Liver (tissue), 3 donors: ENCODE results near the gene PNLIPRP2.

Source experiments
- FOXA1 ChIP-seq: IDR thresholded peaks from 2 replicates; pipeline ENCODE4 v1.6.1; 2016; ENCODE audit warnings: antibody characterized with exemption
- FOXA2 ChIP-seq: IDR thresholded peaks from 2 replicates; pipeline ENCODE4 v1.6.1; 2016; ENCODE audit warnings: antibody characterized with exemption
- HNF4A ChIP-seq, 2 donors: conservative IDR thresholded peaks; 2 replicates each; pipeline ENCODE4 v1.6.1; 2016; ENCODE audit warnings: antibody characterized with exemption in 2 of 2, mild to moderate bottlenecking in 2 of 2
- HNF4G ChIP-seq: IDR thresholded peaks from 2 replicates; pipeline ENCODE4 v1.6.1; 2016; ENCODE audit warnings: antibody characterized with exemption
- RAD21 ChIP-seq, 2 donors: IDR thresholded peaks; 2 replicates each; pipeline ENCODE4 v1.6.1; 2016; ENCODE audit warnings: antibody characterized with exemption in 2 of 2, mild to moderate bottlenecking in 2 of 2
- RXRA ChIP-seq, 2 donors: IDR thresholded peaks; 2 replicates each; pipeline ENCODE4 v1.6.1; 2017 to 2018; ENCODE audit warnings: antibody characterized with exemption in 2 of 2, mild to moderate bottlenecking in 1 of 2
- SP1 ChIP-seq: IDR thresholded peaks from 2 replicates; pipeline ENCODE4 v1.6.1; 2018; ENCODE audit warnings: antibody characterized with exemption, mild to moderate bottlenecking
- TAF1 ChIP-seq: conservative IDR thresholded peaks from 2 replicates; pipeline ENCODE4 v1.6.1; 2016; ENCODE audit warnings: antibody characterized with exemption, mild to moderate bottlenecking
- YY1 ChIP-seq: IDR thresholded peaks from 2 replicates; pipeline ENCODE4 v1.6.1; 2016; ENCODE audit warnings: antibody characterized with exemption, mild to moderate bottlenecking
- TF ChIP-seq, protein P1 (sequence below): IDR thresholded peaks from 2 replicates; pipeline ENCODE4 v1.6.1; 2016; ENCODE audit warnings: antibody characterized with exemption
- TF ChIP-seq, protein P2 (sequence below): fragments of 150-350 bp; IDR thresholded peaks from 2 replicates; pipeline ENCODE4 v1.5.1; 2017; ENCODE audit warnings: improper control_type of control experiment, low read depth, low read length; ENCODE audit not compliant: missing input control
- TF ChIP-seq, protein P3 (sequence below): IDR thresholded peaks from 2 replicates; pipeline ENCODE4 v1.6.1; 2016; ENCODE audit warnings: antibody characterized with exemption, mild to moderate bottlenecking
- TF ChIP-seq, protein P4 (sequence below): IDR thresholded peaks from 2 replicates; pipeline ENCODE4 v1.6.1; 2016; ENCODE audit warnings: antibody characterized with exemption
- TF ChIP-seq, protein P5 (sequence below): IDR thresholded peaks from 2 replicates; pipeline ENCODE4 v1.6.1; 2016; ENCODE audit warnings: antibody characterized with exemption
- donor health status: healthy.
- donor health status: healthy.

DNA sequence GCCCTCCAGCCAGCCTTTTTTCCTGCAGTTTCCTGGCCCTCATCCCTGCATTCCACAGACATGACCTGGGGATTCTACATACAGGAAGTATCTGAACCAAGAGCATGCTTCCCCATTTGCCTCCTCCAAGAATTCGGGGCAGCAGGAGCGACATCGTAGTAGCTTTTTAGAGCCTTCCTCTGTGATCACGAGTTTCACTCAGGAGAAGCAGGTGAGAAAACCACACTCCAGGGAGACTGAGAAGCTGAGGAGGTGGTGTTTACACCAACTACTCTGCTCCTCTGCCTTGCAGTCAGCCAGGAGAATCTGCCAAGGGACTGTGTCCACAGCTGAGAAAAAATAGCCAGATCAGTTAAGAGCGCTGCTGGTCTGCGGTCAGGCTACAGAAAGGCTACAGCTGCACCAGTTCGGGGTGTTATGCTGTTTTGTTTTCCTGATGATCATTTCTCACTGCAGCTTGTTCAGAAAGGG lies 67.5 kb downstream of the PNLIPRP2 start:
- TF ChIP-seq, protein P1, sequence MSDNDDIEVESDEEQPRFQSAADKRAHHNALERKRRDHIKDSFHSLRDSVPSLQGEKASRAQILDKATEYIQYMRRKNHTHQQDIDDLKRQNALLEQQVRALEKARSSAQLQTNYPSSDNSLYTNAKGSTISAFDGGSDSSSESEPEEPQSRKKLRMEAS: no peak
- TF ChIP-seq, protein P2, sequence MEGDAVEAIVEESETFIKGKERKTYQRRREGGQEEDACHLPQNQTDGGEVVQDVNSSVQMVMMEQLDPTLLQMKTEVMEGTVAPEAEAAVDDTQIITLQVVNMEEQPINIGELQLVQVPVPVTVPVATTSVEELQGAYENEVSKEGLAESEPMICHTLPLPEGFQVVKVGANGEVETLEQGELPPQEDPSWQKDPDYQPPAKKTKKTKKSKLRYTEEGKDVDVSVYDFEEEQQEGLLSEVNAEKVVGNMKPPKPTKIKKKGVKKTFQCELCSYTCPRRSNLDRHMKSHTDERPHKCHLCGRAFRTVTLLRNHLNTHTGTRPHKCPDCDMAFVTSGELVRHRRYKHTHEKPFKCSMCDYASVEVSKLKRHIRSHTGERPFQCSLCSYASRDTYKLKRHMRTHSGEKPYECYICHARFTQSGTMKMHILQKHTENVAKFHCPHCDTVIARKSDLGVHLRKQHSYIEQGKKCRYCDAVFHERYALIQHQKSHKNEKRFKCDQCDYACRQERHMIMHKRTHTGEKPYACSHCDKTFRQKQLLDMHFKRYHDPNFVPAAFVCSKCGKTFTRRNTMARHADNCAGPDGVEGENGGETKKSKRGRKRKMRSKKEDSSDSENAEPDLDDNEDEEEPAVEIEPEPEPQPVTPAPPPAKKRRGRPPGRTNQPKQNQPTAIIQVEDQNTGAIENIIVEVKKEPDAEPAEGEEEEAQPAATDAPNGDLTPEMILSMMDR: no peak
- TF ChIP-seq YY1 (no peak), FOXA2 (no peak), HNF4G (no peak), RAD21 (IDR thresholded peaks at IDR 0.05) (no peak), HNF4A (conservative IDR thresholded peaks at IDR 0.05) (no peak), SP1 (no peak), RXRA (IDR thresholded peaks at IDR 0.05) (no peak), TAF1 (no peak), FOXA1 (no peak)
- TF ChIP-seq, protein P3, sequence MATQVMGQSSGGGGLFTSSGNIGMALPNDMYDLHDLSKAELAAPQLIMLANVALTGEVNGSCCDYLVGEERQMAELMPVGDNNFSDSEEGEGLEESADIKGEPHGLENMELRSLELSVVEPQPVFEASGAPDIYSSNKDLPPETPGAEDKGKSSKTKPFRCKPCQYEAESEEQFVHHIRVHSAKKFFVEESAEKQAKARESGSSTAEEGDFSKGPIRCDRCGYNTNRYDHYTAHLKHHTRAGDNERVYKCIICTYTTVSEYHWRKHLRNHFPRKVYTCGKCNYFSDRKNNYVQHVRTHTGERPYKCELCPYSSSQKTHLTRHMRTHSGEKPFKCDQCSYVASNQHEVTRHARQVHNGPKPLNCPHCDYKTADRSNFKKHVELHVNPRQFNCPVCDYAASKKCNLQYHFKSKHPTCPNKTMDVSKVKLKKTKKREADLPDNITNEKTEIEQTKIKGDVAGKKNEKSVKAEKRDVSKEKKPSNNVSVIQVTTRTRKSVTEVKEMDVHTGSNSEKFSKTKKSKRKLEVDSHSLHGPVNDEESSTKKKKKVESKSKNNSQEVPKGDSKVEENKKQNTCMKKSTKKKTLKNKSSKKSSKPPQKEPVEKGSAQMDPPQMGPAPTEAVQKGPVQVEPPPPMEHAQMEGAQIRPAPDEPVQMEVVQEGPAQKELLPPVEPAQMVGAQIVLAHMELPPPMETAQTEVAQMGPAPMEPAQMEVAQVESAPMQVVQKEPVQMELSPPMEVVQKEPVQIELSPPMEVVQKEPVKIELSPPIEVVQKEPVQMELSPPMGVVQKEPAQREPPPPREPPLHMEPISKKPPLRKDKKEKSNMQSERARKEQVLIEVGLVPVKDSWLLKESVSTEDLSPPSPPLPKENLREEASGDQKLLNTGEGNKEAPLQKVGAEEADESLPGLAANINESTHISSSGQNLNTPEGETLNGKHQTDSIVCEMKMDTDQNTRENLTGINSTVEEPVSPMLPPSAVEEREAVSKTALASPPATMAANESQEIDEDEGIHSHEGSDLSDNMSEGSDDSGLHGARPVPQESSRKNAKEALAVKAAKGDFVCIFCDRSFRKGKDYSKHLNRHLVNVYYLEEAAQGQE: no peak
- TF ChIP-seq, protein P4, sequence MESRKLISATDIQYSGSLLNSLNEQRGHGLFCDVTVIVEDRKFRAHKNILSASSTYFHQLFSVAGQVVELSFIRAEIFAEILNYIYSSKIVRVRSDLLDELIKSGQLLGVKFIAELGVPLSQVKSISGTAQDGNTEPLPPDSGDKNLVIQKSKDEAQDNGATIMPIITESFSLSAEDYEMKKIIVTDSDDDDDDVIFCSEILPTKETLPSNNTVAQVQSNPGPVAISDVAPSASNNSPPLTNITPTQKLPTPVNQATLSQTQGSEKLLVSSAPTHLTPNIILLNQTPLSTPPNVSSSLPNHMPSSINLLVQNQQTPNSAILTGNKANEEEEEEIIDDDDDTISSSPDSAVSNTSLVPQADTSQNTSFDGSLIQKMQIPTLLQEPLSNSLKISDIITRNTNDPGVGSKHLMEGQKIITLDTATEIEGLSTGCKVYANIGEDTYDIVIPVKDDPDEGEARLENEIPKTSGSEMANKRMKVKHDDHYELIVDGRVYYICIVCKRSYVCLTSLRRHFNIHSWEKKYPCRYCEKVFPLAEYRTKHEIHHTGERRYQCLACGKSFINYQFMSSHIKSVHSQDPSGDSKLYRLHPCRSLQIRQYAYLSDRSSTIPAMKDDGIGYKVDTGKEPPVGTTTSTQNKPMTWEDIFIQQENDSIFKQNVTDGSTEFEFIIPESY: no peak
- TF ChIP-seq, protein P5, sequence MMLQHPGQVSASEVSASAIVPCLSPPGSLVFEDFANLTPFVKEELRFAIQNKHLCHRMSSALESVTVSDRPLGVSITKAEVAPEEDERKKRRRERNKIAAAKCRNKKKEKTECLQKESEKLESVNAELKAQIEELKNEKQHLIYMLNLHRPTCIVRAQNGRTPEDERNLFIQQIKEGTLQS: no peak
